Endothelial cell of coronary artery (primary cell): Measurements from ENCODE around the gene FAM13A. TPM values are rescaled to one million over a fixed set of nuclear protein-coding genes. Genes with fewer than 3 reads are reported as not detected.

ENCODE experiments used
- total RNA-seq: library from RNA; depleted of rRNA; stranded (reverse); fragments of >200 nt; gene quantifications from 2 replicates; pipeline ENCODE4 v1.2.3, GENCODE V29; 2014

FAM13A gene
- 3.2 and 8.2 TPM in 2 replicates for total RNA-seq

DNA sequence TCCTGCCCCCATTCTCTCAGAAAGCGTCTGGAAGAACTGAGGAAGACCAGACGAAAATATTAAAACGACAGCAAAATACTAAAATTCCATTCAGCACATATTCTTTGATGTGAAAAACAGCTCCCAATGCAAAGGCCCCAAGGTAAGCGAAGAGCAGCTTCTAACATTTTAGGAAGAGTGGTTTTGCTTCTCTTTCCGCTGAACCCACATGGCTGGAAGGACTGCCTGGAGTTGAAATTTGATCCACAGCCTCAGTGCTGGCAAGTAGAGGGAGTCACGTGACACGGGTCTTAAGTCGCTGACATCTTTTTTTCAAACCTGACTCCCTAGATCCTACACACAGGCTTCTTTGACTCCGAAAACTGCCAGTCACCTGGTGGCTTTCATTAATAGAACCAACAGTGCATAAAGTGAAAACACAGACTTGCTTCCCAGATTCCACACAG lies at the start of gene FAM13A:
Gene FAM13A, minus strand, starts transcription at position 233 of the 446 bp plus-strand sequence. Its CDS starts 221 bp downstream, at position 12.

GRCh38 chr4:88697588-88698329 lies 359.2 kb downstream of the FAM13A start, which contains the start of gene NAP1L5:
TSS of gene NAP1L5 (minus strand) at chr4:88697829. CDS start at chr4:88697754, 75 bp downstream.

Other genes starting within 250 kb of the FAM13A start
- gene TIGD2, start 54.3 kb upstream of the FAM13A start, total RNA-seq: 2.1 and 3.1 TPM in 2 replicates